Embryonic facial prominence (tissue), 1 donor: ENCODE measurements around the gene SCTR.

Source experiments
- DNase-seq: peaks from one replicate; pipeline ENCODE4 v3.0.0-alpha.2; 2016; ENCODE audit errors: extremely low spot score

The SCTR gene

GRCh38 chr2:119475225-119475856, 48.9 kb downstream of the SCTR start:
- DNase-seq, result no peak

GRCh38 chr2:119474371-119475224, 49.7 kb downstream of the SCTR start:
- no peak for DNase-seq

DNA sequence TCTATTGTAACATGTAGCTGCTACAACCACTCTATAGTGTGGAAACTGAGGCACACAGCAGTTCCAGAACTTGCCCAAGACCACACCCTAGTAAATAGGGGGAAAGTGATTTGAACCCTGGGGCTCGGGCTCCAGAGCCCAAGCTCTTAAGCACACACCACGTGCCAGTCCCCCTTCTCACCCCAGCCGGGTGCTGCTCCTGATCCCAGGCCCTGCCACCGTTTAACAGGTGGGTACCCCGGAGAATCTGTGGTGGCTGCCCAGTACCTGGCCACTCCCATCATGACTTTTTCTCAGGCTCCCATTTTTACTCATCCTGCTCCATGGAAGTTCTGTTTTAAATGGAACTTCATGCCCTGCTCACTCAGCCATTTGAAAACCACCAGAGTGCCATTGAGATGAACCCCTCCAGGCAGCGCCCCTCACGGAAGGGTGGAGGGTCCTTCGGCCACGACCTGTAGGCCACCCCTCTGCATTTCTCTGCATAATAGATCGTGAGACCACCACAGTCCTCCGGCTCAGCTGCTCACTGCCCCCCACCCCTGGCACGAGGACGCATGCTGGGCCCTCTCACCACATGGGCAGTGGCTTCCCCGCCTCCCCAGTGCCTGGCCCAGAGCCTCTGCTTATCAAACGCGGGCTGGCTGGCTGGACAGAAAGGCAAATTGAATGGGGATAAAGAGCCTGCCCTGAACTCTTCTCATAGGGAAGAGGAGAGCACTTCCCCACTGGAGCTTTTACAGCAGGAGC, 50.5 kb downstream of the SCTR start:
- DNase-seq, result no peak

- no peak for DNase-seq
Measured at GRCh38 chr2:119472749-119473148, 51.5 kb downstream of the SCTR start.

- no peak for DNase-seq
Measured at GRCh38 chr2:119469661-119470297, 54.5 kb downstream of the SCTR start.

GRCh38 chr2:119469131-119469530, 55.2 kb downstream of the SCTR start:
- DNase-seq, result no peak

- no peak for DNase-seq
Measured at GRCh38 chr2:119468154-119468955, 55.9 kb downstream of the SCTR start.

DNA sequence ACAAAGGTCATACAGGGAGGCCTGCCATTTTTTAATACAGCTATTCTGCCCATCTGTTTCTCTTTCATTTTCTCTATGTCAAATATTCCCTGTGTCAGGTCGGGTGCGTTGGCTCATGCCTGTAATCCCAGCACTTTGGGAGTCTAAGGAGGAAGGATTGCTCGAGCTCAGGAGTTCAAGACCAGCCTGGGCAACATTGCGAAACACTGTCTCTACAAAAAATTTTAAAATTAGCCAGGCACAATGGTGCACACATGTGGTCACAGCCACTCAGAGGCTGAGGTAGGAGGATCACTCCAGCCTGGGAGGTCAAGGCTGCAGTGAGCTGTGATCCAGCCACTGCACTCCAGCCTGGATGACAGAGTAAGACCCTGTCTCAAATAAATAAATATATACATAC, 57.9 kb downstream of the SCTR start:
- no peak for DNase-seq

GRCh38 chr2:119465687-119466086, 58.6 kb downstream of the SCTR start:
- DNase-seq, result no peak

DNA sequence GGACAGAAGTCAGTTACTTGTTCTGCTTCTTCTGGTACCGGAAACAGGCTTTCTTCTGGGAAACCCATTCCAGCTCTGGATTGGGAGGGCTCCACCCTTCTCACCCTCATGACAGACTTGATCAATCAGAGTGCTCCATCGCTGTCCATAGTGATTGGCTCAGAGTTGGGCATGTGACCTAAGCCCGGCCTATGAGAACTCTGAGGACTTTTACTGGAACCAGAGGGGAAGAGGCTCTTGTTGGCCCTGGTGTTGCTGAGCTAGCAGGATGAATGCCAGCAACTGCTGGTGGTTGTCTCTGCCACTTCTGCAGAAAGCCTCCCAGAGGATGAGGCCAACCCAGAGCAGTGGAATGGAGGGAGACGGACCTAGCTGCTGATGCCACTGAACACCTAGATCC, 59.3 kb downstream of the SCTR start:
- no peak for DNase-seq

DNA sequence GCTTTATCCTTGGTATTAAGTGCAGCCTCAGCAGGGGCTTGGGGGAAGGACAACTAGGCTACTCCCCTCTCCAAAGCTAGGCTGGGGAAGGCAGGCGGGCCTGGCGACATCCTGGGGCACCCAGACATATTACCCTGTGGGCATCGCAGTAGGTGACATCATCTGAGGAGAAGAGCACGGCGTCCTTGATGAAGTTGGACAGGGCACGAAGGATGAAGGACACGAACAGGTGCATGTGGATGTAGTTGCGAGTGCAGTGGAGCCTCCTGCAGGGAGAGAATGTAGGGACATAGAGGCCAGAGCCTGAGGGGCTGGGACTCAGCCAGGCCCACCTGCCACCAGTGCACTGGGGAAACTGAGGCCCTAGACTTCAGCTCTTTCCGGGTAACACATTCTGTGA, 60.3 kb downstream of the SCTR start:
- DNase-seq, result no peak

DNA sequence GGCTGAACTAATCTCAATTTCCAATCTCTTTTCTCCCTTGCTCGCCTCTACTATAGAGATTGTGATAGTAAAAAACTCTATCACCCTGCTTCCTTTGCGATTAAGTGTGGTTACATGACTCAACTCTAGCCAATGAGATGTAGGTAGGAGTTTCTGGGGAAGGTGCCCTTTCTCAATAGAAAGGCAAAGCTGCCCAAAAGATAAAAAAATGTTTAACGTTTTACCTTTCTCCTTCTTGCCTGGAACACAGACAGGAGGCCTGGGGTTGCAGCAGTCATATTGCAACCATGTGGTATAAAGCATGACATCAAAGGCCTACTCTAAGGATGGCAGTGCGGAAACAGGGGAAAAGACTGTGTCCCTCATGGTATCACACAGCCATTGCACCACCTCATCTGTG, 61.1 kb downstream of the SCTR start:
- DNase-seq, result no peak

GRCh38 chr2:119462574-119462973, 61.7 kb downstream of the SCTR start:
- no peak for DNase-seq

GRCh38 chr2:119461811-119462210, 62.5 kb downstream of the SCTR start:
- DNase-seq, result no peak

DNA sequence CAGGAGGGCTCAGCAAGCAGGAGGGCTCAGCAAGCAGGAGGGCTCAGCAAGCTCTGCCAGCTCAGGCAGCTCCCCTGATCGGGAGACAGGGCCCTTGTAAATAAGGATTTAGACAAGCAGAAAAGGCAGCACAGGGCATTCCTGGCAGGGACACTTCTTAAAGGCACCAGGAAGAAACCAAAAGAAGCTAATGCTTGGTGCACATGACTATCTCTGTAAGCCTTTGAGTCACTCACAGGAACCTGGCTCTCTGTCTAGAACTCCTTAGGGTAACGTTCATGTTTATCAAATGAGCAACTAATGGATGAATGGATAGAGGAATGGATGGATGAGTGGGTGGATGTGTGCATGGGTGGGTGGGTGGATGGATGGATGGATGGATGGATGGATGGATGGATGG, 64.2 kb downstream of the SCTR start:
- no peak for DNase-seq

- no peak for DNase-seq
Measured at GRCh38 chr2:119455066-119455718, 69.1 kb downstream of the SCTR start.

- DNase-seq, result no peak
Measured at GRCh38 chr2:119453972-119454593, 70.2 kb downstream of the SCTR start.

- DNase-seq, result no peak
Measured at GRCh38 chr2:119451336-119452050, 72.8 kb downstream of the SCTR start.

GRCh38 chr2:119449521-119449920, 74.8 kb downstream of the SCTR start:
- DNase-seq, result no peak
